ENCODE data around the gene ZDHHC17.

ZDHHC17 gene

DNA sequence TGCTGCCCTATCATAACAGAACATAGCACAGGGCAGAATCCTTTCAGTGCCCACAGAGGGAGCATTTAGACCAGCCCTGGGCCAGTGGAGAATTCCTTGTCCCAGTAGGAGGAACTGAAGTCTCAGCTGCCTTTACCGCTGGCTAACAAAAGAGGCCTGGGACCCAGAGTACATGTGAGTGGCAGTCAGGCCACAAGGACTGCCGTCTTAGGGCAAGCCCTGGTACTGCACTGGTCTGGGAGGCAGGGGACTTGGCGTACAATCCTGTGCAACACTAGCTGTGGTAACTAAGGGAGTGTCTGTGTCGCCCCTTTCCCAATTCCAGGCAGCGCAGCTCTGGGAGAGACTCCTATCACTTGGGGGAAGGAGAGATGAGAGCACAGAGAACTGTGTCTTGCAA is 131.9 kb downstream of the ZDHHC17 start:
- Histone ChIP-seq H3K4me1 (peaks cover 0 to 11% (median 5%) of the 10 kb centered on the region in 4 donors), H3K4me3 (no peak overlapping the region)

DNA sequence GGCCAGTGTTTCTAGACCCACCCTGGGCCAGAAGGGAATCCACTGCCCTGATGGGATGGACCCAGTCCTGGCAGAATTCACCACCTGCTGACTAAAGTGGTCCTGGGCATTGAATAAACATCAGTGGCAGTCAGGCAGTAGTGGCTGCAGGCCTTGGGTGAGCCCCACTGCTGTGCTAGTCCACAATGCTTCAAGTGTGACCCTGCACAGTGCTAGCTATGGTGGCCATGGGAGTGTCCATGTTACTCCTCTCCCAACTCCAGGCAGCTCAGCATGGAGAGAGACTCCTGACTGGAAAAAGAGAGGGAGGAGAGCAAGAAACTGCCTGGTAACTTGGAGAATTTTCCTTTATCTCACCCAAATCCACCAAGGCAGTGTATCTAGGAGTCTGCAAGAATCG is 132.4 kb downstream of the ZDHHC17 start:
- TF ChIP-seq, protein P1, sequence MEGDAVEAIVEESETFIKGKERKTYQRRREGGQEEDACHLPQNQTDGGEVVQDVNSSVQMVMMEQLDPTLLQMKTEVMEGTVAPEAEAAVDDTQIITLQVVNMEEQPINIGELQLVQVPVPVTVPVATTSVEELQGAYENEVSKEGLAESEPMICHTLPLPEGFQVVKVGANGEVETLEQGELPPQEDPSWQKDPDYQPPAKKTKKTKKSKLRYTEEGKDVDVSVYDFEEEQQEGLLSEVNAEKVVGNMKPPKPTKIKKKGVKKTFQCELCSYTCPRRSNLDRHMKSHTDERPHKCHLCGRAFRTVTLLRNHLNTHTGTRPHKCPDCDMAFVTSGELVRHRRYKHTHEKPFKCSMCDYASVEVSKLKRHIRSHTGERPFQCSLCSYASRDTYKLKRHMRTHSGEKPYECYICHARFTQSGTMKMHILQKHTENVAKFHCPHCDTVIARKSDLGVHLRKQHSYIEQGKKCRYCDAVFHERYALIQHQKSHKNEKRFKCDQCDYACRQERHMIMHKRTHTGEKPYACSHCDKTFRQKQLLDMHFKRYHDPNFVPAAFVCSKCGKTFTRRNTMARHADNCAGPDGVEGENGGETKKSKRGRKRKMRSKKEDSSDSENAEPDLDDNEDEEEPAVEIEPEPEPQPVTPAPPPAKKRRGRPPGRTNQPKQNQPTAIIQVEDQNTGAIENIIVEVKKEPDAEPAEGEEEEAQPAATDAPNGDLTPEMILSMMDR (IDR thresholded peaks at IDR 0.05): no peak
- Histone ChIP-seq H3K36me3 (no peaks in the 10 kb centered on the region), H3K27me3 (no peaks in the 10 kb centered on the region), H3K4me1 (peaks cover 0 to 11% (median 5%) of the 10 kb centered on the region in 4 donors), H3K4me3 (no peak overlapping the region), H3K9me3 (peaks cover 0 to 5% (median 0%) of the 10 kb centered on the region in 3 donors), H3K27ac (no peak overlapping the region)
- intact Hi-C loops (cut with DNase I; ENCODE audit: low total_unique reads): no loop called here
- DNase-seq: no peak

More for the DNA sequence above, 131.9 kb downstream of the ZDHHC17 start:
- H3K9me3 ChIP-seq: peaks cover 0 to 5% (median 0%) of the 10 kb centered on the region in 3 donors
- H3K27ac ChIP-seq: no peak overlapping the region
- intact Hi-C loops (cut with DNase I; ENCODE audit: low total_unique reads): no loop called here
- no peaks in the 10 kb centered on the region for H3K27me3 ChIP-seq
- H3K36me3 ChIP-seq: no peaks in the 10 kb centered on the region
- no peak for DNase-seq
- TF ChIP-seq, protein P1 (IDR thresholded peaks at IDR 0.05): no peak

DNA sequence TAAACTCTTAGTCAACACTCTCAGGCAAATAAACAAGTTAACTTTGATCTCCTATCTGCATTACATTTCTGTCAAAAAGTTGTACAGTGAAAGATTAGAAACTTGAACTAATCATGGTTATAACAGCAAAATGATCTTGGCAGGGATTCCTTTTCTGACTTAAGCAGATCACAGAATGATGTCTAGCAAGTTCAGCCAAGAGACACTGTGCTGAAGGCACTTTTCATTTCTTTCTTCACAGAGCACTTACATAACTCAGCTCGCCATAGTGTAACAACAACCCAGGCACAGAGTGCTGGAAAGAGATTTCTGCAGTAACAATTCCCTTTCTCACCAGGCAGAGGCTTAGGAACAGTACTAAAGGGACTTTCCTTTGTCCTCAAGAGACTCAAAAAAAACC is 134.5 kb downstream of the ZDHHC17 start:
- Histone ChIP-seq H3K9me3 (peaks cover 0 to 5% (median 0%) of the 10 kb centered on the region in 3 donors), H3K36me3 (no peaks in the 10 kb centered on the region), H3K27me3 (no peaks in the 10 kb centered on the region), H3K4me1 (peaks cover 0 to 11% (median 5%) of the 10 kb centered on the region in 4 donors), H3K27ac (peak overlapping the region in 1 of 2 donors; percentile 45), H3K4me3 (no peak overlapping the region)
- intact Hi-C loops (cut with DNase I; ENCODE audit: low total_unique reads): no loop called here
- DNase-seq: no peak
- TF ChIP-seq, protein P1 (IDR thresholded peaks at IDR 0.05): no peak

DNA sequence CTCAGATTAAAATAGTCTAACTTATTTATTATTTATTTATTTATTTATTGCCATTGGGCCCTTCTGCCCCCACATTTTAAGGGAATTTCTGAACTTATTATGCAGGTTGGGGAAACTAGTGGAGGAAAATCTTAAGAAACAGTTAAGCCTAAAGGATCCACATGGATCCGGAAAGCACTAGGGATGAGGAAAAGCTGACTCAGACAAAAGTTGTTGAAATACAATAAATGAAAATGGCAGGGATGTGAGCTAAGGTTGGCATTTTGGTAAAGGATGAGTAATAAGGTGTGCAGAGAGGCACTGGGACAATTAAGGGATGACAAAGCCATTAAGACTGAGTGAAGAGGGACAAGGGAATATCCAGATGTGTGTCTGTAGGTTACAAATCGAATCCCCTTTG is 135.6 kb downstream of the ZDHHC17 start:
- DNase-seq: no peak
- intact Hi-C loops (cut with DNase I; ENCODE audit: low total_unique reads): no loop called here
- H3K36me3 ChIP-seq: no peaks in the 10 kb centered on the region
- no peak overlapping the region for H3K4me3 ChIP-seq
- peaks cover 0 to under 1% (median 0%) of the 10 kb centered on the region in 3 donors for H3K9me3 ChIP-seq
- no peak overlapping the region for H3K27ac ChIP-seq
- no peaks in the 10 kb centered on the region for H3K27me3 ChIP-seq
- peaks cover 0 to 11% (median 5%) of the 10 kb centered on the region in 4 donors for H3K4me1 ChIP-seq
- TF ChIP-seq, protein P1 (IDR thresholded peaks at IDR 0.05): no peak

DNA sequence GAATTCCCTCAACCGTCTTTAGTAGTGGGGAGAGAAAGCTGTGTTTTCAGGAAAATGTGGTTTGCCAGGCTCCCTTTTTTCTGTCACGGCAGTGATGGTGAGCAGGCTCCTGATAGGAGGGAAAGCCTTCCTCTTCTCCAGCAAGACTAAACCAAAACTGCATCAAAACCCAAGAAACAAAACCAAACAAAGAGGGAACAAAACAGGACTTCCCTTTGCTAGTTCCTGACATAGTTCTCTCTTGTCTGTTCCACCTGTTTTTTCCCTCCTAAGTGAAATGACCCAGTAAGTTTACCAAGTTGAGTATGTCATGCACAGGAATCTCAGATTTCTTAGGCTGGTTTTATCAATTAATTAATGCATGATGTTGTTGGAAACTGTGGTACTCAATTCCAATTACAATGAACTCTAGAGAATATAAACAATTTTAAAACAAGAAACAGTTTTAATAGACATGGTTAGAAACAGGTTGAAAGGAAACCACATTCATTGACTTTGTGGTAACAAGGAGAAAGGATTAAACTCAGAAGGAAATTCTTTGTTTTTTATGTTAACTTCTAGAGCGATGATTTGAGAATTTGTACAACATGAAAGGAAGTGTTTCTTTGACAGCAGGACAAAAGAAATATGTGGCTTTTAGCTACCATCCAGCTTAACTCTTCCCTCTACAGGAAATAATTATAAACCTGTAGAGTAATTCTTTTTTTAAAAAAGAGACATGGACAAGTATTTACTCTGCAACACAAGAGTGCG is 137.9 kb downstream of the ZDHHC17 start:
- DNase-seq: no peak
- H3K4me1 ChIP-seq: peaks cover 0 to 13% (median 5%) of the 10 kb centered on the region in 4 donors
- TF ChIP-seq, protein P1 (IDR thresholded peaks at IDR 0.05): no peak
- H3K27me3 ChIP-seq: no peaks in the 10 kb centered on the region
- intact Hi-C loops (cut with DNase I; ENCODE audit: low total_unique reads): no loop called here
- no peaks in the 10 kb centered on the region for H3K36me3 ChIP-seq
- H3K27ac ChIP-seq: no peak overlapping the region
- H3K9me3 ChIP-seq: no peaks in the 10 kb centered on the region
- H3K4me3 ChIP-seq: no peak overlapping the region

All from tibial artery (tissue), 4 donors.